ENCODE results near the gene PLK2. TPM values are rescaled to one million over a fixed set of nuclear protein-coding genes. Genes with fewer than 3 reads are reported as not detected.
A peak's percentile ranks its signal among the peaks of the same experiment; 100 is the strongest.

The PLK2 gene
- total and polyA plus RNA-seq, 2 of the 8 experiments (the other 6 are each of a cell fraction or from before 2014, with no cell fraction given): 5.8 to 20.6 TPM

GRCh38 chr5:58406394-58406793 lies 53.5 kb downstream of the PLK2 start (continued):
- TF ChIP-seq CHD7 (IDR thresholded peaks at IDR 0.05; ENCODE audit: insufficient replicate concordance, low read length): peak; percentile 78
- no peak for TF ChIP-seq CBX8 (IDR thresholded peaks at IDR 0.05; ENCODE audit: borderline replicate concordance, low read depth, low read length)
- no peak for TF ChIP-seq BCL11A (IDR thresholded peaks at IDR 0.05; ENCODE audit: low read depth in 2 of 2, low read length in 2 of 2)
- TF ChIP-seq SP4 (IDR thresholded peaks at IDR 0.05; ENCODE audit: low read length): no peak
- TF ChIP-seq POLR2A (IDR thresholded peaks at IDR 0.05; ENCODE audit: control extremely low read depth in 1 of 2, low read depth in 2 of 2, low read length in 2 of 2): no peak
